ENCODE measurements around the gene SSH2. TPM values are rescaled to one million over a fixed set of nuclear protein-coding genes. Genes with fewer than 3 reads are reported as not detected.

SSH2 gene
- polyA plus RNA-seq, 1 donor from 2014 or later = 16.6 TPM

DNA sequence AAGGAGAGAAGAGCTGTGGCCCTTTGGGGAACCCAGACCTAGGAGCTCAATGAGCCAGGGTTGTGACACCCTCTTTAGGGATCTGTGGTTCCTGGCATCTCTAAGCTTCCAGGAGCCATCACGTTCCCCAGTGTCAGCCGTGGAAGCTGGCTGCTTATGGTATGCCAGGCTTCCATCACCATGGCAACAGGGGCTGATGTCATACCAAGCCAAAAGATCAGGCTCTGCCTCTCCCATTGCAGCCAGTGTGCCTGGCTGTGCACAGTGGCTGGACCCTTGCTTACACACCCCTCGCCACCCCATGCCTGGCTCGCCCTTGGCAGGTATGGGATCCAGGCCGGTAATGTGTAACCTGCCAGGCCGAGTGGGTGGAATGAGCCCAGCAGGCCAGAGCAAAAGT, 91.1 kb downstream of the SSH2 start (continued):
- no peak for TF ChIP-seq RAD21 (conservative IDR thresholded peaks at IDR 0.05)
- no peak for TF ChIP-seq MXI1 (conservative IDR thresholded peaks at IDR 0.05; ENCODE audit: poor library complexity, severe bottlenecking)

DNA sequence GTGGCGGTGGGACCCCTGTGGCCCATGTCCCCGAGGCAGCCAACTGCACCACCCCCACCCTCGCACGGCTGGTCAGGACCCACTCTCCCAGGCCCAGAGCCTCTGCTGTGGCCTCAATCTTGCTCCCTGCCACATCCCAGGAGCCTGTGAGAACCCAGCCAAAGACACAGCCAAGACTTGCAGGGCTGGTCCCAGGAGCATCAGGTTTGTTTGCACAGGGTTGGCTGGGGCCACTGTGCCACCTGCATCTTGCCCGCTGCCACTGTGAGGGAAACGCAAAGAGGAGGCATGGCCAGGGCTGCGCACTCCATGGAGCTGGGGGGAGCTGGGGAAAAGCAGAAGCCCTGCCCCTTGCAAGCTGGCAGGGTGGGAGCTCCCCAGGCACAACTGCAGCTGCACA, 92.5 kb downstream of the SSH2 start:
- Histone ChIP-seq H3K27ac (ENCODE audit: low read length) (no peak overlapping the region), H4K20me1 (ENCODE audit: insufficient read depth) (no peaks in the 10 kb centered on the region), H3K27me3 (ENCODE audit: insufficient read depth, low read depth, low read length) (no peaks in the 10 kb centered on the region), H3K9me2 (ENCODE audit: insufficient read depth, low read length) (no peaks in the 10 kb centered on the region), H3K4me3 (ENCODE audit: low read length) (no peak overlapping the region), H3K9me3 (ENCODE audit: low read length) (no peaks in the 10 kb centered on the region), H3K79me2 (replicated peaks; ENCODE audit: insufficient read depth, low read length) (no peaks in the 10 kb centered on the region), H2AFZ (ENCODE audit: low read depth, low read length) (no peak overlapping the region), H3K9ac (ENCODE audit: low read length) (no peak overlapping the region), H3K36me3 (ENCODE audit: insufficient read depth, low read length) (no peaks in the 10 kb centered on the region), H3K4me2 (ENCODE audit: low read length) (no peak overlapping the region), H3F3A (ENCODE audit: insufficient read depth, low read length, poor library complexity, severe bottlenecking) (no peaks in the 10 kb centered on the region)
- TF ChIP-seq, protein P1, sequence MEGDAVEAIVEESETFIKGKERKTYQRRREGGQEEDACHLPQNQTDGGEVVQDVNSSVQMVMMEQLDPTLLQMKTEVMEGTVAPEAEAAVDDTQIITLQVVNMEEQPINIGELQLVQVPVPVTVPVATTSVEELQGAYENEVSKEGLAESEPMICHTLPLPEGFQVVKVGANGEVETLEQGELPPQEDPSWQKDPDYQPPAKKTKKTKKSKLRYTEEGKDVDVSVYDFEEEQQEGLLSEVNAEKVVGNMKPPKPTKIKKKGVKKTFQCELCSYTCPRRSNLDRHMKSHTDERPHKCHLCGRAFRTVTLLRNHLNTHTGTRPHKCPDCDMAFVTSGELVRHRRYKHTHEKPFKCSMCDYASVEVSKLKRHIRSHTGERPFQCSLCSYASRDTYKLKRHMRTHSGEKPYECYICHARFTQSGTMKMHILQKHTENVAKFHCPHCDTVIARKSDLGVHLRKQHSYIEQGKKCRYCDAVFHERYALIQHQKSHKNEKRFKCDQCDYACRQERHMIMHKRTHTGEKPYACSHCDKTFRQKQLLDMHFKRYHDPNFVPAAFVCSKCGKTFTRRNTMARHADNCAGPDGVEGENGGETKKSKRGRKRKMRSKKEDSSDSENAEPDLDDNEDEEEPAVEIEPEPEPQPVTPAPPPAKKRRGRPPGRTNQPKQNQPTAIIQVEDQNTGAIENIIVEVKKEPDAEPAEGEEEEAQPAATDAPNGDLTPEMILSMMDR (IDR thresholded peaks at IDR 0.05; ENCODE audit: poor library complexity, severe bottlenecking) = no peak
- TF ChIP-seq TAF1 (IDR thresholded peaks at IDR 0.05; ENCODE audit: low read depth) (no peak), EZH2 (IDR thresholded peaks at IDR 0.05; ENCODE audit: borderline replicate concordance, insufficient read depth, low read length, poor library complexity, severe bottlenecking) (no peak), SMC3 (conservative IDR thresholded peaks at IDR 0.05; ENCODE audit: poor library complexity) (no peak), POLR2AphosphoS5 (IDR thresholded peaks at IDR 0.05) (no peak)
- TF ChIP-seq, protein P2, sequence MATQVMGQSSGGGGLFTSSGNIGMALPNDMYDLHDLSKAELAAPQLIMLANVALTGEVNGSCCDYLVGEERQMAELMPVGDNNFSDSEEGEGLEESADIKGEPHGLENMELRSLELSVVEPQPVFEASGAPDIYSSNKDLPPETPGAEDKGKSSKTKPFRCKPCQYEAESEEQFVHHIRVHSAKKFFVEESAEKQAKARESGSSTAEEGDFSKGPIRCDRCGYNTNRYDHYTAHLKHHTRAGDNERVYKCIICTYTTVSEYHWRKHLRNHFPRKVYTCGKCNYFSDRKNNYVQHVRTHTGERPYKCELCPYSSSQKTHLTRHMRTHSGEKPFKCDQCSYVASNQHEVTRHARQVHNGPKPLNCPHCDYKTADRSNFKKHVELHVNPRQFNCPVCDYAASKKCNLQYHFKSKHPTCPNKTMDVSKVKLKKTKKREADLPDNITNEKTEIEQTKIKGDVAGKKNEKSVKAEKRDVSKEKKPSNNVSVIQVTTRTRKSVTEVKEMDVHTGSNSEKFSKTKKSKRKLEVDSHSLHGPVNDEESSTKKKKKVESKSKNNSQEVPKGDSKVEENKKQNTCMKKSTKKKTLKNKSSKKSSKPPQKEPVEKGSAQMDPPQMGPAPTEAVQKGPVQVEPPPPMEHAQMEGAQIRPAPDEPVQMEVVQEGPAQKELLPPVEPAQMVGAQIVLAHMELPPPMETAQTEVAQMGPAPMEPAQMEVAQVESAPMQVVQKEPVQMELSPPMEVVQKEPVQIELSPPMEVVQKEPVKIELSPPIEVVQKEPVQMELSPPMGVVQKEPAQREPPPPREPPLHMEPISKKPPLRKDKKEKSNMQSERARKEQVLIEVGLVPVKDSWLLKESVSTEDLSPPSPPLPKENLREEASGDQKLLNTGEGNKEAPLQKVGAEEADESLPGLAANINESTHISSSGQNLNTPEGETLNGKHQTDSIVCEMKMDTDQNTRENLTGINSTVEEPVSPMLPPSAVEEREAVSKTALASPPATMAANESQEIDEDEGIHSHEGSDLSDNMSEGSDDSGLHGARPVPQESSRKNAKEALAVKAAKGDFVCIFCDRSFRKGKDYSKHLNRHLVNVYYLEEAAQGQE (IDR thresholded peaks at IDR 0.05; ENCODE audit: borderline replicate concordance) = no peak

DNA sequence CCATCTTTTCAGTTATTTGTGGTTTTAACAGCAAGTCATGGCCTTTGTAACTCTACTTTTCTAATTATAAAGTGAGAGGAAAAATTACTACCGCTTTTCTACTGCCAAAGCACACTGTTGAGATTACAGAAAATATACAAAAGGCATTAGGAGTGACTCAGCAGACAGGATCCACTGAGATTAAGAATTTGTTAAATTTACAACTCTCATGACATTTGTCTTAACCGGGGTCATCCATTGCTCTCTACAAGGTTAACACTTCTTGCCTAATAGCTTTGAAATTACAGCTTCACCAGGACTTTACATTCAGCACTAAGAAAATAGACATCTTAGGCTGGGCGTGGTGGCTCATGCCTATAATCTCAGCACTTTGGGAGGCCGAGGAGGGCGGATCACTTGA, 93.4 kb downstream of the SSH2 start:
- no peaks in the 10 kb centered on the region for H3K9me3 ChIP-seq (ENCODE audit: low read length)
- H4K20me1 ChIP-seq (ENCODE audit: insufficient read depth) = no peaks in the 10 kb centered on the region
- H2AFZ ChIP-seq (ENCODE audit: low read depth, low read length) = no peak overlapping the region
- no peak overlapping the region for H3K4me3 ChIP-seq (ENCODE audit: low read length)
- H3F3A ChIP-seq (ENCODE audit: insufficient read depth, low read length, poor library complexity, severe bottlenecking) = no peaks in the 10 kb centered on the region
- H3K36me3 ChIP-seq (ENCODE audit: insufficient read depth, low read length) = no peaks in the 10 kb centered on the region
- no peaks in the 10 kb centered on the region for H3K9me2 ChIP-seq (ENCODE audit: insufficient read depth, low read length)
- H3K9ac ChIP-seq (ENCODE audit: low read length) = no peak overlapping the region
- no peak overlapping the region for H3K27ac ChIP-seq (ENCODE audit: low read length)
- TF ChIP-seq EP300 (conservative IDR thresholded peaks at IDR 0.05; ENCODE audit: poor library complexity, severe bottlenecking) (no peak), TAF1 (IDR thresholded peaks at IDR 0.05; ENCODE audit: low read depth) (no peak), RAD21 (conservative IDR thresholded peaks at IDR 0.05) (no peak), EZH2 (IDR thresholded peaks at IDR 0.05; ENCODE audit: borderline replicate concordance, insufficient read depth, low read length, poor library complexity, severe bottlenecking) (no peak)
- no peak overlapping the region for H3K4me2 ChIP-seq (ENCODE audit: low read length)
- H3K79me2 ChIP-seq (replicated peaks; ENCODE audit: insufficient read depth, low read length) = no peaks in the 10 kb centered on the region
- no peaks in the 10 kb centered on the region for H3K27me3 ChIP-seq (ENCODE audit: insufficient read depth, low read depth, low read length)

Measured in neural cell (in vitro differentiated cells).